Endothelial cell of umbilical vein (primary cell): Measurements from ENCODE around the gene FLRT1. TPM values are rescaled to one million over a fixed set of nuclear protein-coding genes. Genes with fewer than 3 reads are reported as not detected.

ENCODE experiments used
- BruUV-seq: library from RNA; stranded (reverse); fragments of 400-500 nt; replicated peaks from 2 replicates; lab custom pipeline; 2021; lab: Mats Ljungman, UMichigan
- CTCF ChIA-PET: fragments of 300-600, 350-600 bp; sonication (Branson Sonifier 250); formaldehyde crosslinking; loops from one replicate; lab custom pipeline; 2021; ENCODE audit warnings: antibody characterized with exemption, inconsistent platforms; lab: Charles Lee
- POLR2A ChIA-PET: fragments of 300-600, 350-600 bp; sonication (Branson Sonifier 250); formaldehyde crosslinking; loops from one replicate; lab custom pipeline; 2021; ENCODE audit warnings: antibody characterized with exemption, inconsistent platforms; lab: Charles Lee
- DNase-seq: peaks from one replicate; pipeline ENCODE4 v3.0.0-alpha.2; 2011; ENCODE audit warnings: low read depth, low spot score
- FAIRE-seq: peaks from 2 replicates; lab custom pipeline; 2011; peaks lifted over from hg19 to GRCh38; lab: Jason Lieb, UNC
- H2AFZ ChIP-seq: 2 replicates; pipeline ENCODE4 v1.6.0; 2012; ENCODE audit warnings: low read depth, low read length, control low read depth, inconsistent platforms
- H3K27ac ChIP-seq: 2 replicates; pipeline ENCODE4 v1.5.1; 2011; ENCODE audit warnings: low read depth, mild to moderate bottlenecking, control low read depth, low read length, moderate library complexity; ENCODE audit not compliant: insufficient read depth
- H3K27me3 ChIP-seq, 2 experiments: 2 replicates each; pipeline versions ENCODE4 v1.6.0 to v1.6.1; 2011; ENCODE audit warnings: low read length in 2 of 2, mixed read lengths in 1 of 2; ENCODE audit not compliant: control insufficient read depth in 2 of 2, insufficient read depth in 2 of 2
- H3K36me3 ChIP-seq, 2 experiments: 2 replicates in 1 of 2; 3 replicates in 1 of 2; pipeline ENCODE4 v1.5.1; 2011; ENCODE audit warnings: low read length in 2 of 2, mild to moderate bottlenecking in 1 of 2, moderate library complexity in 1 of 2; ENCODE audit not compliant: control insufficient read depth in 2 of 2, insufficient read depth in 2 of 2; ENCODE audit errors: extremely low read depth in 1 of 2
- H3K4me1 ChIP-seq: 3 replicates; pipeline ENCODE4 v1.5.1; 2011; ENCODE audit warnings: mild to moderate bottlenecking, low read length; ENCODE audit not compliant: control insufficient read depth, insufficient read depth; ENCODE audit errors: extremely low read depth
- H3K4me2 ChIP-seq: 2 replicates; pipeline ENCODE4 v1.6.1; 2011; ENCODE audit warnings: low read length, control low read depth, mixed read lengths; ENCODE audit not compliant: insufficient read depth
- H3K4me3 ChIP-seq, 3 experiments: fragments of 200-600 bp in 1 of 3; sonication (generic), shearing (Covaris generic) in 1 of 3; replicated peaks in 1 of 3; 2 replicates each; pipeline ENCODE4 v1.5.1; 2011 to 2016; ENCODE audit warnings: control low read depth in 3 of 3, low read length in 3 of 3, mild to moderate bottlenecking in 2 of 3, inconsistent platforms in 1 of 3, low read depth in 1 of 3, moderate library complexity in 1 of 3; ENCODE audit not compliant: insufficient read depth in 1 of 3
- H3K79me2 ChIP-seq: 2 replicates; pipeline ENCODE4 v1.6.0; 2012; ENCODE audit warnings: low read length, inconsistent platforms; ENCODE audit not compliant: control insufficient read depth, insufficient read depth
- H3K9ac ChIP-seq: replicated peaks from 2 replicates; pipeline ENCODE3; 2011; ENCODE audit warnings: low read length, control low read depth; ENCODE audit not compliant: insufficient read depth; ENCODE audit errors: extremely low read depth
- H3K9me1 ChIP-seq: replicated peaks from 3 replicates; pipeline ENCODE4 v1.6.0; 2011; ENCODE audit warnings: mild to moderate bottlenecking, low read length; ENCODE audit not compliant: control insufficient read depth, insufficient read depth; ENCODE audit errors: extremely low read depth
- H3K9me3 ChIP-seq: replicated peaks from 2 replicates; pipeline ENCODE4 v1.5.1; 2012; ENCODE audit warnings: low read length, inconsistent platforms; ENCODE audit not compliant: control insufficient read depth, insufficient read depth
- H4K20me1 ChIP-seq: replicated peaks from 2 replicates; pipeline ENCODE3; 2011; ENCODE audit warnings: mild to moderate bottlenecking, low read length; ENCODE audit not compliant: control insufficient read depth, insufficient read depth; ENCODE audit errors: extremely low read depth
- CTCF ChIP-seq, 2 donors: IDR thresholded peaks; 1 replicate in 1 of 2; 2 replicates in 1 of 2; pipeline ENCODE4 v1.5.1; 2011; ENCODE audit warnings: low read length in 2 of 2, mild to moderate bottlenecking in 2 of 2, moderate library complexity in 2 of 2, control low read depth in 1 of 2, inconsistent platforms in 1 of 2, low read depth in 1 of 2; ENCODE audit not compliant: insufficient read depth in 1 of 2; ENCODE audit errors: extremely low read depth in 1 of 2
- EZH2 ChIP-seq: IDR thresholded peaks from 2 replicates; pipeline ENCODE4 v1.6.1; 2012; ENCODE audit warnings: borderline replicate concordance, low read depth, mild to moderate bottlenecking, moderate library complexity, low read length, inconsistent platforms; ENCODE audit not compliant: severe bottlenecking
- FOS ChIP-seq: IDR thresholded peaks from 2 replicates; pipeline ENCODE4 v1.6.1; 2011; ENCODE audit warnings: mild to moderate bottlenecking, low read length, moderate library complexity, borderline replicate concordance; ENCODE audit not compliant: insufficient read depth
- GATA2 ChIP-seq: IDR thresholded peaks from 2 replicates; pipeline ENCODE4 v1.7.0; 2011; ENCODE audit warnings: low read depth, mild to moderate bottlenecking, moderate library complexity, mixed read lengths, low read length; ENCODE audit not compliant: insufficient read length, insufficient read depth
- JUN ChIP-seq: IDR thresholded peaks from 2 replicates; pipeline ENCODE4 v1.6.1; 2011; ENCODE audit warnings: borderline replicate concordance, low read depth; ENCODE audit not compliant: insufficient read length, insufficient read depth
- MAX ChIP-seq: IDR thresholded peaks from 2 replicates; pipeline ENCODE4 v1.6.1; 2011; ENCODE audit not compliant: insufficient read depth, insufficient read length
- MYC ChIP-seq: IDR thresholded peaks from one replicate; pipeline ENCODE4 v1.6.1; 2011; ENCODE audit warnings: mild to moderate bottlenecking, low read depth, low read length
- POLR2A ChIP-seq: IDR thresholded peaks from 2 replicates; pipeline ENCODE4 v1.6.1; 2012; ENCODE audit warnings: low read depth, mild to moderate bottlenecking, control low read depth, low read length
- POLR2AphosphoS5 ChIP-seq: IDR thresholded peaks from 2 replicates; pipeline ENCODE4 v1.6.1; 2012; ENCODE audit warnings: low read depth, mild to moderate bottlenecking, control low read depth, low read length, moderate library complexity; ENCODE audit not compliant: insufficient read depth
- dilution Hi-C: fragments of 300-500 bp; cut with MboI; formaldehyde crosslinking; loops from one replicate; pipeline ENCODE4 v1.15.0; 2019; ENCODE audit warnings: low sequenced_read_pairs; ENCODE audit not compliant: extremely low pct_ligation_motif_present
- intact Hi-C: fragments of 100-400 bp; cut with micrococcal nuclease; formaldehyde crosslinking; loops from one replicate; pipeline ENCODE4 v1.10.0; 2022
- polyA plus RNA-seq, 4 experiments: library from polyadenylated mRNA; depleted of rRNA in 3 of 4; stranded (reverse) in 3 of 4; unstranded in 1 of 4; fragments of >200 nt; gene quantifications; 2 replicates each; pipeline versions ENCODE4 v1.2.1 to v1.2.3, GENCODE V29; 2011 to 2012; ENCODE audit warnings: missing spikeins in 1 of 4
- total RNA-seq: library from RNA; stranded (reverse); gene quantifications from 2 replicates; pipeline ENCODE4 v1.2.3, GENCODE V29; 2021

FLRT1 gene
- total and polyA plus RNA-seq, 2 donors (not counting 3 experiments of a cell fraction or from before 2014, with no cell fraction given) = not detected

GRCh38 chr11:64019106-64020037 lies 16.4 kb upstream of the FLRT1 start:
- H3K4me3 ChIP-seq = no peak overlapping the region
- TF ChIP-seq FOS (no peak), EZH2 (no peak), GATA2 (no peak)
- intact Hi-C loops (no loop called here), dilution Hi-C loops (no loop called here)
- FAIRE-seq (no peak), DNase-seq (no peak)
- no peak overlapping the region for H3K4me2 ChIP-seq
- ChIA-PET POLR2A (no interaction called here), CTCF (interaction anchor here (1.2 kb wide), 1 partner anchor 19 kb away, joined by 4 read pairs; no protein-coding TSS in a partner anchor)
- H3K36me3 ChIP-seq = no peaks in the 10 kb centered on the region
- BruUV-seq = no TSS peak
- no peaks in the 10 kb centered on the region for H3K27me3 ChIP-seq
- no peaks in the 10 kb centered on the region for H3K9me3 ChIP-seq
- no peaks in the 10 kb centered on the region for H3K9me1 ChIP-seq
- no peaks in the 10 kb centered on the region for H3K79me2 ChIP-seq
- H2AFZ ChIP-seq = no peak overlapping the region
- H3K4me1 ChIP-seq = no peaks in the 10 kb centered on the region
- no peak overlapping the region for H3K27ac ChIP-seq
- H4K20me1 ChIP-seq = no peaks in the 10 kb centered on the region
- H3K9ac ChIP-seq = no peak overlapping the region

- FAIRE-seq (no peak), DNase-seq (no peak)
- no peaks in the 10 kb centered on the region for H3K9me1 ChIP-seq
- H3K79me2 ChIP-seq = no peaks in the 10 kb centered on the region
- H2AFZ ChIP-seq = no peak overlapping the region
- H4K20me1 ChIP-seq = no peaks in the 10 kb centered on the region
- no peaks in the 10 kb centered on the region for H3K27me3 ChIP-seq
- no peak overlapping the region for H3K4me2 ChIP-seq
- ChIA-PET POLR2A (no interaction called here), CTCF (no interaction called here)
- H3K4me1 ChIP-seq = no peaks in the 10 kb centered on the region
- H3K36me3 ChIP-seq = no peaks in the 10 kb centered on the region
- H3K4me3 ChIP-seq = no peak overlapping the region
- intact Hi-C loops (no loop called here), dilution Hi-C loops (no loop called here)
- TF ChIP-seq JUN = no peak
- no peak for TF ChIP-seq POLR2AphosphoS5
- no peak for TF ChIP-seq GATA2
- TF ChIP-seq MAX = no peak
- no peak for TF ChIP-seq MYC
- TF ChIP-seq FOS = no peak
- TF ChIP-seq EZH2 = no peak
- no peak for TF ChIP-seq POLR2A
- TF ChIP-seq CTCF (IDR thresholded peaks at IDR 0.05; ENCODE audit: extremely low read depth in 1 of 2, insufficient read depth in 1 of 2, low read depth in 1 of 2, low read length in 2 of 2) = no peak
- no peak overlapping the region for H3K9ac ChIP-seq
- H3K27ac ChIP-seq = no peak overlapping the region
- no TSS peak for BruUV-seq
- H3K9me3 ChIP-seq = no peaks in the 10 kb centered on the region
Measured at GRCh38 chr11:64020976-64021756, 14.6 kb upstream of the FLRT1 start.
